Endodermal cell (in vitro differentiated cells): ENCODE data around the gene MLN. TPM values are rescaled to one million over a fixed set of nuclear protein-coding genes. Genes with fewer than 3 reads are reported as not detected.
A peak's percentile ranks its signal among the peaks of the same experiment; 100 is the strongest.

ENCODE experiments used
- DNase-seq: peaks from one replicate; pipeline ENCODE4 v3.0.0-alpha.2; 2017
- H3K27ac ChIP-seq: 2 replicates; pipeline ENCODE4 v1.5.1; 2013; ENCODE audit warnings: mild to moderate bottlenecking, low read depth, low read length, moderate library complexity
- H3K27me3 ChIP-seq: 2 replicates; pipeline ENCODE4 v1.6.1; 2013; ENCODE audit warnings: mild to moderate bottlenecking, low read length, moderate library complexity; ENCODE audit not compliant: insufficient read depth, control insufficient read depth, poor library complexity, severe bottlenecking
- H3K36me3 ChIP-seq: 2 replicates; pipeline ENCODE4 v1.7.0; 2013; ENCODE audit warnings: mild to moderate bottlenecking, low read length, moderate library complexity; ENCODE audit not compliant: control insufficient read depth, insufficient read depth
- H3K4me1 ChIP-seq: one replicate; pipeline ENCODE4 v1.7.0; 2013; ENCODE audit warnings: low read length; ENCODE audit not compliant: control insufficient read depth, insufficient read depth
- H3K4me3 ChIP-seq: 2 replicates; pipeline ENCODE4 v1.5.1; 2013; ENCODE audit warnings: mild to moderate bottlenecking, low read length, moderate library complexity
- H3K9ac ChIP-seq: 2 replicates; pipeline ENCODE4 v1.6.1; 2013; ENCODE audit warnings: mild to moderate bottlenecking, low read length, moderate library complexity; ENCODE audit not compliant: poor library complexity, severe bottlenecking; ENCODE audit errors: extremely low read depth
- H3K9me3 ChIP-seq: 2 replicates; pipeline ENCODE4 v1.6.1; 2013; ENCODE audit warnings: mild to moderate bottlenecking, low read length, moderate library complexity; ENCODE audit not compliant: control insufficient read depth
- H3K27ac Mint-ChIP-seq: 2 replicates; pipeline ENCODE4 v1.8.0; 2020; ENCODE audit warnings: mixed read lengths
- H3K27me3 Mint-ChIP-seq: 2 replicates; pipeline ENCODE4 v1.8.0; 2021; ENCODE audit warnings: mild to moderate bottlenecking, mixed read lengths; ENCODE audit not compliant: insufficient read depth
- H3K36me3 Mint-ChIP-seq: 2 replicates; pipeline ENCODE4 v1.8.0; 2020; ENCODE audit warnings: low read depth, mixed read lengths
- H3K4me1 Mint-ChIP-seq: 2 replicates; pipeline ENCODE4 v1.8.0; 2020; ENCODE audit warnings: mixed read lengths
- H3K4me3 Mint-ChIP-seq: 2 replicates; pipeline ENCODE4 v1.8.0; 2020; ENCODE audit warnings: mild to moderate bottlenecking, moderate library complexity, mixed read lengths
- H3K9me3 Mint-ChIP-seq: 2 replicates; pipeline ENCODE4 v1.8.0; 2020; ENCODE audit warnings: mild to moderate bottlenecking, mixed read lengths
- CTCF ChIP-seq: fragments of 200-600 bp; sonication (generic); conservative IDR thresholded peaks from 2 replicates; pipeline ENCODE4 v1.5.0; 2021; ENCODE audit warnings: antibody characterized with exemption, mild to moderate bottlenecking
- WGBS, 2 experiments: methylation state at CpG; one replicate each; pipeline versions ENCODE4 v1.1.5 to v1.1.7; 2013; ENCODE audit warnings: missing lambda C conversion rate in 2 of 2, mixed read lengths in 1 of 2; ENCODE audit not compliant: insufficient coverage in 1 of 2, insufficient read length in 1 of 2; 5-methylcytosine and 5-hydroxymethylcytosine counted together
- total RNA-seq, 2 donors: library from RNA; stranded (reverse); fragmentation: NEBNext Ultra II Directional in 1 of 2; extraction: Animal tissue kit (Norgen Biotek cat#: 25700) in 1 of 2; gene quantifications; 2 replicates in 1 of 2; 3 replicates in 1 of 2; pipeline ENCODE4 v1.2.1, GENCODE V29; 2021

MLN gene
- total RNA-seq, 2 donors from 2014 or later = not detected

GRCh38 chr6:33823806-33824205 lies 20.0 kb upstream of the MLN start:
- Histone ChIP-seq H3K4me3 (no peak overlapping the region), H3K27ac (no peak overlapping the region), H3K9me3 (no peaks in the 10 kb centered on the region), H3K4me1 (peaks cover 8% of the 10 kb centered on the region), H3K9ac (no peak overlapping the region), H3K27me3 (no peaks in the 10 kb centered on the region), H3K36me3 (no peaks in the 10 kb centered on the region)
- Mint-ChIP-seq H3K4me3 (no peak overlapping the region), H3K36me3 (no peaks in the 10 kb centered on the region), H3K27me3 (no peaks in the 10 kb centered on the region), H3K4me1 (peaks cover 22% of the 10 kb centered on the region), H3K27ac (no peak overlapping the region), H3K9me3 (no peaks in the 10 kb centered on the region)
- DNase-seq = no peak
- no peak for TF ChIP-seq CTCF
- WGBS, 2 experiments = 90% methylated on average over 2 of the region's 2 CpGs; no CpG with 5 or more reads in 1 of the 2 experiments

- Mint-ChIP-seq H3K36me3 (no peaks in the 10 kb centered on the region), H3K9me3 (no peaks in the 10 kb centered on the region), H3K4me1 (peaks cover 11% of the 10 kb centered on the region), H3K27me3 (no peaks in the 10 kb centered on the region), H3K27ac (peak overlapping the region; percentile 76), H3K4me3 (no peak overlapping the region)
- Histone ChIP-seq H3K27me3 (no peaks in the 10 kb centered on the region), H3K36me3 (no peaks in the 10 kb centered on the region), H3K9me3 (no peaks in the 10 kb centered on the region), H3K9ac (no peak overlapping the region), H3K4me3 (no peak overlapping the region), H3K27ac (no peak overlapping the region), H3K4me1 (no peaks in the 10 kb centered on the region)
- peak; percentile 72 for TF ChIP-seq CTCF
- 67 to 72% methylated on average over 9 to 10 of the region's 10 CpGs for WGBS, 2 experiments
- DNase-seq = peak; percentile 93
These were observed 19.0 kb upstream of the MLN start for GRCh38 chr6:33822575-33823395.

- Mint-ChIP-seq H3K36me3 (no peaks in the 10 kb centered on the region), H3K4me3 (no peak overlapping the region), H3K4me1 (peaks cover 5% of the 10 kb centered on the region), H3K27ac (no peak overlapping the region), H3K27me3 (no peaks in the 10 kb centered on the region), H3K9me3 (no peaks in the 10 kb centered on the region)
- peak; percentile 40 for TF ChIP-seq CTCF
- DNase-seq = no peak
- WGBS, 2 experiments = 87% methylated on average over 4 to 7 of the region's 7 CpGs
- no peak overlapping the region for H3K9ac ChIP-seq
- no peak overlapping the region for H3K27ac ChIP-seq
- no peaks in the 10 kb centered on the region for H3K27me3 ChIP-seq
- H3K4me3 ChIP-seq = no peak overlapping the region
- H3K9me3 ChIP-seq = no peaks in the 10 kb centered on the region
- H3K36me3 ChIP-seq = no peaks in the 10 kb centered on the region
- H3K4me1 ChIP-seq = no peaks in the 10 kb centered on the region
These were observed 17.1 kb upstream of the MLN start for GRCh38 chr6:33820784-33821520.
